WTC11 (cell line): ENCODE measurements around the gene LTBP1.

Experiments
- AFF4 ChIP-seq: sonication (generic); formaldehyde crosslinking; IDR thresholded peaks from 2 replicates; pipeline ENCODE4 v1.8.1; 2023; ENCODE audit warnings: mild to moderate bottlenecking, missing genetic modification reagents, borderline replicate concordance
- ATF6 ChIP-seq: sonication (generic); formaldehyde crosslinking; IDR thresholded peaks from 2 replicates; pipeline ENCODE4 v1.8.1; 2023; ENCODE audit warnings: mild to moderate bottlenecking, missing genetic modification reagents
- E2F4 ChIP-seq: sonication (generic); formaldehyde crosslinking; IDR thresholded peaks from 2 replicates; pipeline ENCODE4 v1.8.1; 2022; ENCODE audit warnings: low read depth, mild to moderate bottlenecking, moderate library complexity, missing genetic modification reagents, borderline replicate concordance
- FOXJ3 ChIP-seq: sonication (generic); formaldehyde crosslinking; IDR thresholded peaks from 2 replicates; pipeline ENCODE4 v1.9.0; 2021; ENCODE audit warnings: missing genetic modification reagents, mild to moderate bottlenecking, borderline replicate concordance
- JUN ChIP-seq: sonication (generic); formaldehyde crosslinking; IDR thresholded peaks from 2 replicates; pipeline ENCODE4 v1.8.0; 2023; ENCODE audit warnings: mild to moderate bottlenecking, missing genetic modification reagents
- ZNF121 ChIP-seq: sonication (generic); formaldehyde crosslinking; IDR thresholded peaks from 2 replicates; pipeline ENCODE4 v1.8.0; 2023; ENCODE audit warnings: missing genetic modification reagents
- TF ChIP-seq, protein P1 (sequence below): fragments of 200-600 bp; IDR thresholded peaks from 2 replicates; pipeline ENCODE4 v1.8.0; 2022; ENCODE audit warnings: antibody characterized with exemption
- TF ChIP-seq, protein P2 (sequence below): sonication (generic); formaldehyde crosslinking; IDR thresholded peaks from 2 replicates; pipeline ENCODE4 v1.8.0; 2022; ENCODE audit warnings: mild to moderate bottlenecking, missing genetic modification reagents
- TF ChIP-seq, protein P3 (sequence below): sonication (generic); formaldehyde crosslinking; IDR thresholded peaks from 2 replicates; pipeline ENCODE4 v1.8.1; 2023; ENCODE audit warnings: mild to moderate bottlenecking, moderate library complexity, missing genetic modification reagents
- TF ChIP-seq, protein P4 (sequence below): sonication (generic); formaldehyde crosslinking; IDR thresholded peaks from 2 replicates; pipeline ENCODE4 v1.8.1; 2023; ENCODE audit warnings: mild to moderate bottlenecking, missing genetic modification reagents, moderate library complexity

DNA sequence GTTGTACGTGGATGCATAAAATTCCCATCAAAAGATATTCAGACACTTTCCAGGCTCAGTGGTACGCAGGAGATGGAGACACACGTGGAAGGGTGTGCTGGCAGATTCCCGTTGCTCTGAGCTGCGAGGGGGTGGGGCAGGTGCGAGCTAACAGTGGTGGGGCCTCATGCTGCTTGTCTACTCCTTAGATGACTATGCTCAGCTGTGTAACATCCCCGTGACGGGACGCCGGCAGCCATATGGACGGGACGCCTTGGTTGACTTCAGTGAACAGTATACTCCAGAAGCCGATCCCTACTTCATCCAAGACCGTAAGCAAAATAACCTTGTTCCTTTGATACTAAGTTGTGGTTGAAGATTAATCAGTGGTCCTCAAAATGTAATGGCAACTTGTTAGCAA, 442.2 kb downstream of the LTBP1 start:
- no peak for TF ChIP-seq ATF6 (CRISPR knock-in tag)
- TF ChIP-seq, protein P1, sequence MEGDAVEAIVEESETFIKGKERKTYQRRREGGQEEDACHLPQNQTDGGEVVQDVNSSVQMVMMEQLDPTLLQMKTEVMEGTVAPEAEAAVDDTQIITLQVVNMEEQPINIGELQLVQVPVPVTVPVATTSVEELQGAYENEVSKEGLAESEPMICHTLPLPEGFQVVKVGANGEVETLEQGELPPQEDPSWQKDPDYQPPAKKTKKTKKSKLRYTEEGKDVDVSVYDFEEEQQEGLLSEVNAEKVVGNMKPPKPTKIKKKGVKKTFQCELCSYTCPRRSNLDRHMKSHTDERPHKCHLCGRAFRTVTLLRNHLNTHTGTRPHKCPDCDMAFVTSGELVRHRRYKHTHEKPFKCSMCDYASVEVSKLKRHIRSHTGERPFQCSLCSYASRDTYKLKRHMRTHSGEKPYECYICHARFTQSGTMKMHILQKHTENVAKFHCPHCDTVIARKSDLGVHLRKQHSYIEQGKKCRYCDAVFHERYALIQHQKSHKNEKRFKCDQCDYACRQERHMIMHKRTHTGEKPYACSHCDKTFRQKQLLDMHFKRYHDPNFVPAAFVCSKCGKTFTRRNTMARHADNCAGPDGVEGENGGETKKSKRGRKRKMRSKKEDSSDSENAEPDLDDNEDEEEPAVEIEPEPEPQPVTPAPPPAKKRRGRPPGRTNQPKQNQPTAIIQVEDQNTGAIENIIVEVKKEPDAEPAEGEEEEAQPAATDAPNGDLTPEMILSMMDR = no peak
- TF ChIP-seq AFF4 (CRISPR knock-in tag) = no peak
- TF ChIP-seq, protein P2, sequence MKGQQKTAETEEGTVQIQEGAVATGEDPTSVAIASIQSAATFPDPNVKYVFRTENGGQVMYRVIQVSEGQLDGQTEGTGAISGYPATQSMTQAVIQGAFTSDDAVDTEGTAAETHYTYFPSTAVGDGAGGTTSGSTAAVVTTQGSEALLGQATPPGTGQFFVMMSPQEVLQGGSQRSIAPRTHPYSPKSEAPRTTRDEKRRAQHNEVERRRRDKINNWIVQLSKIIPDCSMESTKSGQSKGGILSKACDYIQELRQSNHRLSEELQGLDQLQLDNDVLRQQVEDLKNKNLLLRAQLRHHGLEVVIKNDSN (CRISPR knock-in tag) = no peak
- no peak for TF ChIP-seq E2F4 (CRISPR knock-in tag)
- no peak for TF ChIP-seq JUN (CRISPR knock-in tag)
- TF ChIP-seq FOXJ3 (CRISPR knock-in tag) = no peak
- TF ChIP-seq, protein P3, sequence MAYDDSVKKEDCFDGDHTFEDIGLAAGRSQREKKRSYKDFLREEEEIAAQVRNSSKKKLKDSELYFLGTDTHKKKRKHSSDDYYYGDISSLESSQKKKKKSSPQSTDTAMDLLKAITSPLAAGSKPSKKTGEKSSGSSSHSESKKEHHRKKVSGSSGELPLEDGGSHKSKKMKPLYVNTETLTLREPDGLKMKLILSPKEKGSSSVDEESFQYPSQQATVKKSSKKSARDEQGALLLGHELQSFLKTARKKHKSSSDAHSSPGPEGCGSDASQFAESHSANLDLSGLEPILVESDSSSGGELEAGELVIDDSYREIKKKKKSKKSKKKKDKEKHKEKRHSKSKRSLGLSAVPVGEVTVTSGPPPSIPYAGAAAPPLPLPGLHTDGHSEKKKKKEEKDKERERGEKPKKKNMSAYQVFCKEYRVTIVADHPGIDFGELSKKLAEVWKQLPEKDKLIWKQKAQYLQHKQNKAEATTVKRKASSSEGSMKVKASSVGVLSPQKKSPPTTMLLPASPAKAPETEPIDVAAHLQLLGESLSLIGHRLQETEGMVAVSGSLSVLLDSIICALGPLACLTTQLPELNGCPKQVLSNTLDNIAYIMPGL (CRISPR knock-in tag) = no peak
- TF ChIP-seq ZNF121 (CRISPR knock-in tag) = no peak
- TF ChIP-seq, protein P4, sequence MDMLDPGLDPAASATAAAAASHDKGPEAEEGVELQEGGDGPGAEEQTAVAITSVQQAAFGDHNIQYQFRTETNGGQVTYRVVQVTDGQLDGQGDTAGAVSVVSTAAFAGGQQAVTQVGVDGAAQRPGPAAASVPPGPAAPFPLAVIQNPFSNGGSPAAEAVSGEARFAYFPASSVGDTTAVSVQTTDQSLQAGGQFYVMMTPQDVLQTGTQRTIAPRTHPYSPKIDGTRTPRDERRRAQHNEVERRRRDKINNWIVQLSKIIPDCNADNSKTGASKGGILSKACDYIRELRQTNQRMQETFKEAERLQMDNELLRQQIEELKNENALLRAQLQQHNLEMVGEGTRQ (CRISPR knock-in tag) = no peak
